Activated naive CD8-positive, alpha-beta T cell treated with anti-CD3 and anti-CD28 coated beads, Interleukin-2, amount 50 U/mL, for 24 hours (primary cell): ENCODE measurements around the gene SPACDR.
"Not testable (repeated sequence)": the region's sequence is repeated elsewhere in the genome, so short reads cannot be mapped to it uniquely, and the experiment has no call there.

Source experiments
- ATAC-seq: fragments of 150-1000 bp; cut with Tn5 transposase; one replicate; pipeline ENCODE4 v1.10.0; 2021
- DNase-seq: peaks from one replicate; pipeline ENCODE4 v3.0.0; 2021
- H3K27ac Mint-ChIP-seq: one replicate; pipeline ENCODE4 v1.8.0; 2021; ENCODE audit warnings: mild to moderate bottlenecking, mixed read lengths
- H3K27me3 Mint-ChIP-seq: one replicate; pipeline ENCODE4 v1.8.0; 2021; ENCODE audit warnings: mixed read lengths
- H3K36me3 Mint-ChIP-seq: one replicate; pipeline ENCODE4 v1.8.0; 2021; ENCODE audit warnings: low read depth, mixed read lengths
- H3K4me1 Mint-ChIP-seq: one replicate; pipeline ENCODE4 v1.8.0; 2021; ENCODE audit warnings: mixed read lengths
- H3K4me3 Mint-ChIP-seq: one replicate; pipeline ENCODE4 v1.8.0; 2021; ENCODE audit warnings: mild to moderate bottlenecking, moderate library complexity, mixed read lengths
- H3K9me3 Mint-ChIP-seq: one replicate; pipeline ENCODE4 v1.8.0; 2021; ENCODE audit warnings: mixed read lengths

Gene SPACDR

DNA sequence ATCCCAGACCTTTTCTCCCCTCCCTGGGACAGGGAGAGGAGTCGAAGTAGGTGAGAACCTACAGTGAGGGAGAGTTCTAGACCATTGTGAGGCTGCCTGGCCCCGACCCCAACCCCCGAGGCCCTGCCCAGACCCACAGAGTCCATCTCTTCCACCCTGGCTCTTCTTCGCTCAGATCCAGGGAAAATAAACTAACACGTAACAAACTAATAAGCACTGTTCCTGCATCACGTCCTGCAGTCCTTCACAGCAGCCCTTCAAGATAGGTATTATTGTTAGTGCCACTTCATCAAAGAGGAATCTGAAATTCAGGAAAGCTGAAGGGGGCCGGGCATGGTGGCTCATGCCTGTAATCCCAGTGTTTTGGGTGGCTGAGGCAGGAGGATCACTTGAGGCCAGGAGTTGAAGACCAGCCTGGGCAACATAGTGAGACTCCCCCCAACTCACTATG lies at the start of gene SPACDR:
Gene SPACDR, minus strand, starts transcription at position 51 of the 451 bp plus-strand sequence. CDS start 235 bp downstream, outside the sequence.
- Mint-ChIP-seq H3K36me3 (peaks cover 7% of the 10 kb centered on the region), H3K27me3 (no peaks in the 10 kb centered on the region), H3K9me3 (no peaks in the 10 kb centered on the region), H3K4me1 (peaks cover 2% of the 10 kb centered on the region), H3K4me3 (no peak within 1 kb of the TSS), H3K27ac (no peak within 1 kb of the TSS)
- DNase-seq (no peak), ATAC-seq (no peak)

DNA sequence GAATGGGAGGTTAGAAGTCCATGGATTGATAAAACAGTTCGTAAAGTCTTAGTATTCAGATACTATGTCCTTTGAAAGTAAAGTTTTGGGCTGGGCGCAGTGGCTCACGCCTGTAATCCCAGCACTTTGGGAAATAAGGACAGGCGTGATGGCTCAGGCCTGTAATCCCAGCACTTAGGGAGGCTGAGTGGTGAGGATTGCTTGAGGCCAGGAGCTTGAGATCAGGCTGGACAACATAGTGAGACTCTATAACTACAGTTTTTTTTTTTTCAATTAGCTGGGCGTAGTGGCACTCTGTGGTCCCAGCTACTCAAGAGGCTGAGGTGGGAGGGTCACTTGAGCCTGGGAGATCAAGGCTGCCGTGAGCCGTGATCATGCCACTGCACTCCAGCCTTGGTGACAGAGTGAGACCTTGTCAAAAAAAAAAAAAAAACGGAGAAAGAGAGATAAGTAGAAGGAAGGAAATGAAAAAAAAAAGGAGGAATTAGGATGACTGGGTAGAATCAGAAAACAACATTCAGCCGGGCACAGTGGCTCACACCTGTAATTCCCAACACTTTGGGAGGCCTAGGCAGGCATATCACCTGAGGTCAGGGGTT lies 49.3 kb upstream of the SPACDR start:
- Mint-ChIP-seq H3K27ac (no peak overlapping the region), H3K4me1 (peaks cover 24% of the 10 kb centered on the region), H3K4me3 (no peak overlapping the region), H3K9me3 (no peaks in the 10 kb centered on the region), H3K36me3 (no peaks in the 10 kb centered on the region), H3K27me3 (peaks cover 3% of the 10 kb centered on the region)
- ATAC-seq (no peak), DNase-seq (no peak)

- H3K36me3 Mint-ChIP-seq: no peaks in the 10 kb centered on the region
- no peak for ATAC-seq
- H3K27ac Mint-ChIP-seq: no peak overlapping the region
- H3K4me1 Mint-ChIP-seq: peaks cover 9% of the 10 kb centered on the region
- no peak overlapping the region for H3K4me3 Mint-ChIP-seq
- H3K27me3 Mint-ChIP-seq: peaks cover 4% of the 10 kb centered on the region
- H3K9me3 Mint-ChIP-seq: no peaks in the 10 kb centered on the region
- no peak for DNase-seq
Observed at GRCh38 chr7:100510437-100511239, 46.6 kb upstream of the SPACDR start.

- ATAC-seq: no peak
- Mint-ChIP-seq H3K36me3 (no peaks in the 10 kb centered on the region), H3K9me3 (no peaks in the 10 kb centered on the region), H3K4me3 (no peak overlapping the region), H3K27ac (peak overlapping the region; percentile 8), H3K4me1 (peaks cover 2% of the 10 kb centered on the region), H3K27me3 (peaks cover 4% of the 10 kb centered on the region)
- no peak for DNase-seq
Observed at GRCh38 chr7:100509231-100509630, 45.2 kb upstream of the SPACDR start.

- Mint-ChIP-seq H3K4me3 (no peak overlapping the region), H3K36me3 (no peaks in the 10 kb centered on the region), H3K27ac (no peak overlapping the region), H3K9me3 (no peaks in the 10 kb centered on the region), H3K4me1 (peaks cover 1% of the 10 kb centered on the region), H3K27me3 (peaks cover 4% of the 10 kb centered on the region)
- ATAC-seq (no peak), DNase-seq (no peak)
Observed at GRCh38 chr7:100506356-100506923, 42.4 kb upstream of the SPACDR start.

DNA sequence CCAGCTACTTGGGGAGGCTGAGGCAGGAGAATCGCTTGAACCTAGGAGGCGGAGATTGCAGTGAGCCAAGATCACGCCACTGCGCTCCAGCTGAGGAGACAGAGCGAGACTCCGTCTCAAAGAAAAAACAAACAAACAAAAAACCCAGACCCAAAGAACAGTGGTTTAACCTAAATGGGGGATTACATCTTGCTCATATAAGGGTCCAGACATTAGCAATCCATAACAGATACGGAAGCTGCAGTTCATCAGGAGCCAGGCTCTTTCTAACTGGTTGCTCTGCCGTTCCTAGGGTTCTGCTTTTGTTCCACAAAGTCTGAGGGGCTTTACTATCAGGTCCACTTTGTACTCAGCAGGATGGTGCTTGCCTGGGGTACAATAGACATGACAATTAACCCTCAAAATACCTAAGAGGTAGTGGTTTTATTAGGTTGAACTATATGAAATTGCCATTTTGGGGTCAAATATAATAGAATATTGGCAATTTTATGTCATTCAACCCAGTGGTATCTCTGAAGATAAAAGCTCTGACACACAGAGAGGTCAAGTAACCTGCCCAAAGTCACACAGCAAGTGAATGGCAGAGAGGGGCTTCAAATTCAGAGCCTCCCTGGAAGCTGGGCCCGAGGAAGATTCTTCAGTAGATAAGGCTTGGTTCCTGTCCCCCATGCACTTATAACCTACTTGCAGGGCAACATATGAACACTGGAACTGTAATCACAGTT lies 41.0 kb upstream of the SPACDR start:
- Mint-ChIP-seq H3K27me3 (peaks cover 2% of the 10 kb centered on the region), H3K4me1 (peaks cover 1% of the 10 kb centered on the region), H3K4me3 (no peak overlapping the region), H3K9me3 (no peaks in the 10 kb centered on the region), H3K27ac (no peak overlapping the region), H3K36me3 (no peaks in the 10 kb centered on the region)
- ATAC-seq (no peak), DNase-seq (no peak)

DNA sequence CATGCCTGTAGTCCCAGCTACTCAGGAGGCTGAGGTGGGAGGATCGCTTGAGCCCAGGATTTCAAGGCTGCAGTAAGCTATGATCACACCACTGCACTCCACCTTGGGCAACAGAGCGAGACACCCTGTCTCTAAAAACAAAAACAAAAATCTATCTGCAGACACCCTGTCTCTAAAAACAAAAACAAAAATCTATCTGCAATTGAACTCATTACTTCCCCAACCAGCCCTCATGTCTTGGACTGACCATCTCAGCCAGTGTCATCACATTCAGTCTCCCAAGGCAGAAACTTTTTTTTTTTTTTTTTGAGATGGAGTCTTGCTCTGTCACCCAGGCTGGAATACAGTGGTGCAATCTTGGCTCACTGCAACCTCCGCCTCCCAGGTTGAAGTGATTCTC lies 40.0 kb upstream of the SPACDR start:
- H3K27ac Mint-ChIP-seq, H3K4me3 Mint-ChIP-seq, H3K36me3 Mint-ChIP-seq, ATAC-seq, H3K4me1 Mint-ChIP-seq, DNase-seq, H3K27me3 Mint-ChIP-seq, H3K9me3 Mint-ChIP-seq: not testable (repeated sequence)

- not testable (repeated sequence) for H3K27me3 Mint-ChIP-seq, H3K4me3 Mint-ChIP-seq, H3K36me3 Mint-ChIP-seq, H3K27ac Mint-ChIP-seq, H3K4me1 Mint-ChIP-seq, ATAC-seq, DNase-seq, H3K9me3 Mint-ChIP-seq
Observed at GRCh38 chr7:100500743-100501142, 36.7 kb upstream of the SPACDR start.

GRCh38 chr7:100496509-100496908 lies 32.4 kb upstream of the SPACDR start:
- H3K27me3 Mint-ChIP-seq: peaks cover 13% of the 10 kb centered on the region
- H3K27ac Mint-ChIP-seq: no peak overlapping the region
- no peaks in the 10 kb centered on the region for H3K36me3 Mint-ChIP-seq

GRCh38 chr7:100493476-100494264 lies 29.6 kb upstream of the SPACDR start:
- Mint-ChIP-seq H3K27ac (no peak overlapping the region), H3K9me3 (no peaks in the 10 kb centered on the region), H3K27me3 (peaks cover 13% of the 10 kb centered on the region), H3K4me1 (peaks cover 9% of the 10 kb centered on the region), H3K4me3 (peak overlapping the region; percentile 61), H3K36me3 (no peaks in the 10 kb centered on the region)
- ATAC-seq (peak; percentile 58), DNase-seq (peak; percentile 69)

More at GRCh38 chr7:100496509-100496908, 32.4 kb upstream of the SPACDR start:
- Mint-ChIP-seq H3K4me1 (peaks cover 9% of the 10 kb centered on the region), H3K4me3 (no peak overlapping the region), H3K9me3 (no peaks in the 10 kb centered on the region)
- ATAC-seq: no peak
- no peak for DNase-seq

DNA sequence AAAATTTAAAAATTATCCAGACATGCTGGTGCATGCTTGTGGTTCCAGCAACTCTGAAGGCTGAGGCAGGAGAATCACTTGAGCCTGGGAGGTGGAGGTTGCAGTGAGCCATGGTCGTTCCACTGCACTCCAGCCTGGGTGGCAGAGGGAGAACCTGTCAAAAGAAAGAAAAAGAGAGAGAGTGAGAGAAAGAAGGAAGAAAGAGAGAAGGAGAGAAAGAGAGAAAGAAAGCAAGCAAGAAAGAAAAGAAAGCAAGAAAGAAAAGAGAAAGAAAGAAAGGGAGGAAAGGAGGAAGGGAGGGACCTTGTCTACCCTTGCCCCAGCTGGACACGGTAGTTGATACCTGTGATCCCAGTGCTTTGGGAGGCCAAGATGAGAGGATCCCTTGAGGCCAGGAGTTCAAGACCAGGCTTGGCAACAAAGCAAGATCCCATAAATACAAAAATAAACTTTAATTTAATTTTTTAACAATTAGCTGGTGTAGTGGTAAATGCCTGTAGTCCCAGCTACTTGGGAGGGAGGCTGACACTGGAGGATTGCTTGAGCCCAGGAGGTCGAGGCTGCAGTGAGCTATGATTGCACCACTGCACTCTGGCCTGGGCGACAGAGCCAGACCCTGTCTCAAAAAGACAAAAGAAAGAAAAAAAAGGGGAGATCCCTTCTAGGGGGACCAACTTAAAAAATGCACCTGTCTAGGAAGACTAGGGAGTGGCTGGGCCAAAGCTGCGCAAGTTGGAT lies 28.8 kb upstream of the SPACDR start:
- ATAC-seq (no peak), DNase-seq (no peak)
- Mint-ChIP-seq H3K9me3 (no peaks in the 10 kb centered on the region), H3K4me3 (peak overlapping the region; percentile 61), H3K36me3 (no peaks in the 10 kb centered on the region), H3K4me1 (peaks cover 9% of the 10 kb centered on the region), H3K27me3 (peaks cover 13% of the 10 kb centered on the region), H3K27ac (no peak overlapping the region)

DNA sequence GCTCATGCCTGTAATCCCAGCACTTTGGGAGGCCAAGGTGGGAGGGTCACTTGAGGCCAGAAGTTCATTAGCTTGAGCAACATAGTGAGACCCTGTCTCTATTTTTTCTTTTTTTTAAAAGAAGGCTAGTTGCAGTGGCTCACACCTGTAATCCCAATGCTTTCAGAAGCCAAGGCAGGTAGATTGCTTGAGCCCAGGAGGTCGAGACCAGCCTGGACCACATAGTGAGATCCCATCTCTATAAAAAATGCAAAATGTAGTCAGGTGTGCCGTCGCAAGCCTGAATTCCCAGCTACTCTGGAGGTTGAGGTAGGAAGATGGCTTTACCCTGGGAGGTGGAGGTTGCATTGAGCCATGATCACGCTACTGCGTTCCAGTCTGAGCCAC lies 27.1 kb upstream of the SPACDR start:
- no peaks in the 10 kb centered on the region for H3K9me3 Mint-ChIP-seq
- peaks cover 9% of the 10 kb centered on the region for H3K4me1 Mint-ChIP-seq
- ATAC-seq: no peak
- no peak overlapping the region for H3K4me3 Mint-ChIP-seq
- no peaks in the 10 kb centered on the region for H3K36me3 Mint-ChIP-seq
- H3K27ac Mint-ChIP-seq: no peak overlapping the region
- no peak for DNase-seq
- peaks cover 13% of the 10 kb centered on the region for H3K27me3 Mint-ChIP-seq

GRCh38 chr7:100490483-100491191 lies 26.6 kb upstream of the SPACDR start:
- H3K4me3 Mint-ChIP-seq: no peak overlapping the region
- H3K27me3 Mint-ChIP-seq: peaks cover 13% of the 10 kb centered on the region
- no peak overlapping the region for H3K27ac Mint-ChIP-seq
- ATAC-seq: no peak
- DNase-seq: no peak
- H3K4me1 Mint-ChIP-seq: peaks cover 9% of the 10 kb centered on the region
- no peaks in the 10 kb centered on the region for H3K36me3 Mint-ChIP-seq
- H3K9me3 Mint-ChIP-seq: no peaks in the 10 kb centered on the region
